GM21786 (cell line): ENCODE data around the gene CDHR4.
"Not testable (repeated sequence)": the region's sequence is repeated elsewhere in the genome, so short reads cannot be mapped to it uniquely, and the experiment has no call there.

Source experiments
- ATAC-seq: cut with Tn5 transposase; IDR thresholded peaks from one replicate; pipeline ENCODE4 v1.9.1; 2021; ENCODE audit not compliant: unreplicated experiment

Gene CDHR4

DNA sequence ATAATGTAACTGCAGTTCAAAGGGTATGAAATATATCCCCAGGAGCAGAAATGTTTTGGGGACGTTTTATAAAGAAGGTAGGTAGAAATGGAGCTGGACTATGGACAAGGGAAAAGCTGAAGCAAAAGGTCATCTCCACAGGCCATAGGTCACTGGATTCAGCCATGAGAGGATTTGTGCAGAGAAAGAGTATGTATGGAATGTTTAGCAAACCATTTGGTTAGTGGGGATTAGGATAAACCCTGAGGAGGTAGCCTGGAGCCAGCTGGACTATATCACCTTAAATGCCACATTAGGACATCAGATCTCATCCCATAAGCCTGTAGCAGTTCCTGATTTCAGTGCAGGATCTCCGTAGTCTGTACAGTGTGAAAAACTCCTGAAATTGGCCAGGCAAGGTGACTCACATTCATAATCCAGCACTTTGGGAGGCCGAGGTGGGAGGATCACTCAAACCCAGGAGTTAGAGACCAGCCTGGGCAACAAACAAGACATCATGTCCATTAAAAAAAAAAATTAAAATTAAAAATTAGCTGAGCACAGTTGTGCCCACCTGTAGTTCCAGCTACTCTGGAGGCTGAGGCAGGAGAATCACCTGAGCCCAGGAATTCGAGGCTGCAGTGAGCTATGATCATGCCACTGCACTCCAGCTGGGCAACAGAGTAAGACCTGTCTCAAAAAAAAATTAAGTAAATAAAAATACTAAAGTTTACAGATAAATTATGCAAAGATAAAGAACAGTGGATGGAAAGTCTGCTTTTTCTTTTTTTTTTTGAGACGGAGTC is 18.1 kb downstream of the CDHR4 start:
- ATAC-seq = no peak

DNA sequence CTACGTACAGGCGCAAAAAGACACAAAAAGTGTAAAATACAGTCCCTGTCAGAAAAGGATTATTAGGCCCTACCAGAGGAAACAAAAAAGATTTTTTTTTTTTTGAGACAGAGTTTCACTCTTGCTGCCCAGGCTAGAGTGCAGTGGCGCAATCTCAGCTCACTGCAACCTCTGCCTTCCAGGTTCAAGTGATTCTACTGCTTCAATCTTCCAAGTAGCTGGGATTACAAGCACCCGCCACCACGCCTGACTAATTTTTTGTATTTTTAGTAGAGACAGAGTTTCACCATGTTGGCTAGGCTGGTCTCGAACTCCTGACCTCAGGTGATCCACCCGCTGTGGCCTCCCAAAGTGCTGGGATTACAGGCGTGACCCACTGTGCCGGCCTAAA is 18.7 kb downstream of the CDHR4 start:
- not testable (repeated sequence) for ATAC-seq

GRCh38 chr3:49780080-49780974 is 19.3 kb downstream of the CDHR4 start:
- ATAC-seq = no peak

- no peak for ATAC-seq
Observed at GRCh38 chr3:49779358-49780079, 20.2 kb downstream of the CDHR4 start.

DNA sequence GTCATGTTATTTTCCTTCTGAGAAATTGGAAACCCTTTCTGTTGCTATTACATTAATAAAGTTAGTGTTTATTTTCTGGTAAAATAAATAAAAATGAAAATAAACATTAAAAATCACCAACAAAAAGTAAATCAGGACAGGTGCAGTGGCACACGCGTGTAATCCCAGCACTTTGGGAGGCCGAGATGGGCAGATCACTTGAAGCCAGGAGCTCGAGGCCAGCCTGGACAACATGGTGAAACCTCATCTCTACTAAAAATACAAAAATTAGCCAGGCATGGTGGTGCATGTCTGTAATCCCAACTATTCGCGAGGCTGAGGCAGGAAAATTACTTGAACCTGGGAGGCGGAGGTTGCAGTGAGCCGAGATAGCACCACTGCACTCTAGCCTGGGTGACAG is 23.6 kb downstream of the CDHR4 start:
- not testable (repeated sequence) for ATAC-seq

DNA sequence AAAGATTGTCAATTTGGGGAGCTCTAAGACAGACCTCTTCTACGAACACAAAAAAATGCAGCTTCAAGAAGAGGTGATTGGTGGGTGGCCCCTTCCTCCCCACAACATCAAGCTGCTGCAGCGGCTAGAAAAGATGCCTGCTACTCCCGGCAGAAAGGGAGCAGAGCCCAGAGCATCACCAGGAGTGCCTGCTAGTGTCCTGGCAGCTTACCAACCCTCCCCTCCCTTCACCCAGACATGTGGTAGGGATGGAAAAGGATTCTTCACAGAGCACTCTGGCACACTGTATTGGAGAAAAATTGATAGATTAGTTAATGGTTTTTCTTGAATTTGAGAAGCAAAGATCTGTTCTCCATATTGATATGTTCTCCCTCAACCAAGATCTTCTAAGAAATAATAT is 24.1 kb downstream of the CDHR4 start:
- ATAC-seq = no peak

DNA sequence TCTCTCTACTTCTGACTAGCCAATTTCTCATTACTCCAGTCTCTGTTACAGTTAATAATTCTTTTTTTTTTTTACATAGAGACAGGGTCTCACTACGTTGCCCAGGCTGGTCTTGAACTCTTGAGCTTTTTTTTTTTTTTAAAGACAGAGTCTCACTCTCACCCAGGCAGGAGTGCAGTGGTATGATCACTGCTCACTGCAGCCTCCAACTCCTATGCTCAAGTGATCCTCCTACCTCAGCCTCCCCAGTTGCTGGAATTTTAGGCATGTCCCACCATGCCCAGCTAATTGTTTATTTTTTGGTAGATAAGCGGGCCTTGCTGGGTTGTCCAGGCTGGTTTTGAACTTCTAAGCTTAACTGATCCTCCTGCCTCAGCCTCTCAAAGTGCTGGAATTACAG is 27.0 kb downstream of the CDHR4 start:
- no peak for ATAC-seq

DNA sequence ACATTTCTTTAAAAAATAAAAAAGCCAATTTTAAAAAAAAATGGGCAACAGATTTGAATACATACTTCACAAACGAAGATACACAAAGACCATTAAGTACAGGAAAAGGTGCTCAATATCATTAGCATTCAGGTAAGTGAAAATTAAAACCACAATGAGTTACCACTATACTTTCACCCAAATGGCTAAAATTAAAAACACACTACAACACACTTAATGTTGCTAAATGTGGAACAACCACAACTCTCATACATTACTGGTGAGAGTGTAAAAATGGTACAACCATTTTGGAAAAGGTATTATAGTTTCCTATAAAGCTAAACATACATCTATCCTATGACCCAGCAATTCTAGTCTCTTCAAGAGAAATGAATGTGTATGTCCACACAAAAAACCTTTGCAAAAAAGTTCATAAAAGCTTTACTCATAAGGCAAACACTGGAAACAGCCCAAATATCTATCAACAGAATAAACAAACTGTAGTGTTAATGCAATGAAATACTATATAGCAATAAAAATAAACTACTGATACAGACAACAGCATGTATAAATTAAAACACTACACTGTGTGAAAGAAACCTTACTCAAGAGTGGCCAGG is 28.2 kb downstream of the CDHR4 start:
- ATAC-seq = no peak

DNA sequence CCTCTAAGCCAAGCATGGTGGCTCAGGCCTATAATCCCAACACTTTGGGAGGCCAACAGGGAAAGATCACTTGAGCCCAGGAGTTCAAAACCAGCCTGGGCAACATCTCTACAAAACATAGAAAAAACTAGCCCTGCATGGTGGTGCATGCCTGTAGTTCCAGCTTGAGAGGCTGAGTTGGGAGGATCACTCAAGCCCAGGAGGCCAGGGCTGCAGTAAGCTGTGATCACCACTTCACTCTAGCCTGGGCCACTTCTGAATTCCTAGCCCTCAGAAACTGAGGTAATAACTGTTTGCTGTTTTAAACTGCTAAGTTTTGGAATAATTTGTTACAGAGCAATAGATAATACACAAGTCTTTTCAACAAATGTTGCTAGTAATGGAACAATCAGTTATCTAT is 29.7 kb downstream of the CDHR4 start:
- ATAC-seq = no peak

DNA sequence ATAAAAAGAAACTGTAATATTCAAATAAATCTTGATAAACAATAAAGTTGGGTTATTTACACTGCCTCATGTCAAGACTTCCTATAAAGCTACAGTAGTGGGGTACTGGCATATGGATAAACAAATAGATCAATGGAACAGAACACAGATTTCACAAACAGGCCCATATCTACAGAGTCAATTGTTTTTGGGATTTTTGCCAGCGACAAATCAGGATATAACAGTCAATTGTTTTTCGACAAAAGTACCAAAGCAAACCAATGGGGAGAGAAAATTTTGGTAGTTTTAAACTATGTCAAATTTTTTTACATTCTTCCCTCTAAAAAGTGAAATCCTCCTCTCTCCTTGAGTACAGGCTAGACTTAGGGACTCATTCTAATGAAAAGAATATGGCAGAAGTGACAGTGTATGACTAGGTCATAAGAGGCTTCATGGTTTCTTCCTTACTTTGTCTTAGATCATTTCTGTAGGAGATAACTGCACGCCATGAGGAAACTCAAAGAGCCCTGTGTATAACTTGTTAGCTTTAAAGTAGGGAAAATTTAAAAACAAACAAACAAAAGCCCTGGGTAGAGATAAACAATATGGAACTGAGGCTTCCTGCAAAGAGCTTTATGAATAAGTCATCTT is 30.3 kb downstream of the CDHR4 start:
- no peak for ATAC-seq

GRCh38 chr3:49763981-49764380 is 35.7 kb downstream of the CDHR4 start:
- ATAC-seq = no peak

- ATAC-seq = no peak
Observed at GRCh38 chr3:49761661-49762060, 38.0 kb downstream of the CDHR4 start.

GRCh38 chr3:49759226-49759625 is 40.4 kb downstream of the CDHR4 start:
- no peak for ATAC-seq

DNA sequence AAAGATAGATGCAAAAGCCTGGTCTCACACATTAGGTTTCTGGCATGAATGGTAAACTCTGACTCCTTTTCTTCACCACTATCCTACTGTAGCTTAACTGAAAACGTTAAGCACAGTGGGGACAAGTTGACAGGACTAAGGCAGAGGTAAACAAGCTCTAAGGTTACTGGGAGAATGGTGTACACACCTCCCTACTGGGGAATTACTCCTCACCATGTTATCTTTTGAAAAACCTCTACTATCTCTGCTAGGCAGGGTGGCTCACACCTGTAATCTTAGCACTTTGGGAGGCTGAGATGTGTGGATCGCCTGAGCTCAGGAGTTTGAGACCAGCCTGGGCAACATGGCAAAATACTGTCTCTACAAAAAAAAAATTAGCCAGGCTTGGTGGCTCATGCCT is 42.5 kb downstream of the CDHR4 start:
- no peak for ATAC-seq

- ATAC-seq = no peak
Observed at GRCh38 chr3:49756036-49756435, 43.6 kb downstream of the CDHR4 start.

DNA sequence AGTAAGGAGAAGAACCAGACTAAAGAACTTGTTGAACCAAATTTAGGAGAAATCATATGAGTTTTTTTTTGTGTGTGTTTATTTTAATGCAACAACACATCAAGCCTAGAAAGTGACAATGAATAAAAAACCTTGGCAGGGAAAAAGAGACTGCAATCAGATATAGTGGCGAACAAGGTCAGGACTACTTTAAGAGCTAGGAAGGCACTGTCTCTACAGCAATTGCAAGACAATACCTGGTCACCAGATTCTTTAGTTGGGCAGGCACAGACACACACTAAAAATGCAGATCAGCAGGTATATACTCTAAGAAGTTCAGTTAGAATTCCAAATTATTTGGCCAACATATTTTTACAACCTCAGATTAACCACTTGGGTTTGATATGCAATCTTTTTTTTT is 45.1 kb downstream of the CDHR4 start:
- ATAC-seq = no peak

DNA sequence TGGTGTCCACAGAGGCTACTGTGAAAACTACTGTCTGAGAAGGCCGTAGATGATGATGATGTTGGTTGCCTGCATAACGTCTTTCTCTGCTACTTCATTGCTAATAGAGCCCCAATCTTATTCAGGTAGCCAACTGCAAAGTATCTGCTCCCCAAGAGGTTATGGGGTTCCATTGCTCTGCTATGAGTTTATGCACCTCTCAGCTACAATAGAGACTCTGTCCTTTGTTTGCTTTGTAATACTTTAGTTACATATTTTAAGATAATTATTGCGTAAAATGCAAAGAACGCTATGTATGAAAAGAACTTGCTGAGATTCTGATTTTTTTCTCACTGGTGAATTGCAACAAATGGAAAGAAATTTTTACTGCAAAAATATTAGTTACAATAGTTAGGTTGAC is 48.2 kb downstream of the CDHR4 start:
- ATAC-seq = no peak

- no peak for ATAC-seq
Observed at GRCh38 chr3:49750056-49750455, 49.6 kb downstream of the CDHR4 start.

DNA sequence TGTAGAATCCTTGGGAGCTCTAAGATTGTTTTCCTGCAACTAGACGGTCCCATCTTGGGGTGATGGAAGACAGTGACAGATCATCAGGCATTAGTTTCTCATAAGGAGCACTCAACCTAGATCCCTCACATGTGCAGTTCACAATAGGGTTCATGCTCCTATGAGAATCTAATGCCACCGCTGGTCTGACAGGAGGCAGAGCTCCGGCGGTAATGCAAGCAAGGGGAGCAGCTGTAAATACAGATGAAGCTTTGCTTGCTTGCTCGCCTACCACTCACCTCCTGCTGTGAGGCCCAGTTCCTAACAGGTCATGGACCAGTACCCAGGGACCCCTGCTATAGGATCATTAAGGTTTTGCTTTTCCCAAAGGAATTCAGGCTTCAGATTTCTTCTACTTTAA is 50.8 kb downstream of the CDHR4 start:
- not testable (repeated sequence) for ATAC-seq

GRCh38 chr3:49747792-49748480 is 51.7 kb downstream of the CDHR4 start:
- ATAC-seq = no peak
